DND-41 (cell line): Measurements from ENCODE around the gene ITGA8.
"Not testable (repeated sequence)": the region's sequence is repeated elsewhere in the genome, so short reads cannot be mapped to it uniquely, and the experiment has no call there.

Experiments
- ATAC-seq: fragments of 200-7000 bp; cut with Tn5 transposase; 3 replicates; pipeline ENCODE4 v1.9.1; 2021; ENCODE audit warnings: low read depth; ENCODE audit not compliant: insufficient read depth
- DNase-seq: peaks from one replicate; pipeline ENCODE4 v3.0.0-alpha.2; 2020
- H2AFZ ChIP-seq: 2 replicates; pipeline ENCODE4 v1.6.0; 2012; ENCODE audit warnings: low read depth, low read length
- H3K27ac ChIP-seq: 2 replicates; pipeline ENCODE4 v1.5.1; 2012; ENCODE audit warnings: low read length, inconsistent platforms
- H3K27me3 ChIP-seq: fragments of 200-600 bp; sonication (generic); 2 replicates; pipeline ENCODE4 v1.6.0; 2012; ENCODE audit warnings: low read length, mild to moderate bottlenecking, inconsistent platforms; ENCODE audit not compliant: insufficient read depth, poor library complexity
- H3K36me3 ChIP-seq: 2 replicates; pipeline ENCODE4 v1.5.1; 2012; ENCODE audit warnings: low read length, inconsistent platforms; ENCODE audit not compliant: insufficient read depth
- H3K4me1 ChIP-seq: 2 replicates; pipeline ENCODE4 v1.5.1; 2012; ENCODE audit warnings: mild to moderate bottlenecking, low read length; ENCODE audit not compliant: insufficient read depth
- H3K4me2 ChIP-seq: 2 replicates; pipeline ENCODE4 v1.6.0; 2012; ENCODE audit warnings: mild to moderate bottlenecking, moderate library complexity, low read length, inconsistent platforms; ENCODE audit not compliant: insufficient read depth
- H3K4me3 ChIP-seq, 2 experiments: fragments of 200-600 bp in 1 of 2; shearing (Covaris generic) in 1 of 2; 2 replicates each; pipeline ENCODE4 v1.5.1; 2012 to 2016; ENCODE audit warnings: inconsistent platforms in 2 of 2, low read length in 2 of 2, mild to moderate bottlenecking in 2 of 2, low read depth in 1 of 2, moderate library complexity in 1 of 2
- H3K79me2 ChIP-seq: 2 replicates; pipeline ENCODE4 v1.6.0; 2012; ENCODE audit warnings: low read length, inconsistent platforms; ENCODE audit not compliant: insufficient read depth
- H3K9ac ChIP-seq: 2 replicates; pipeline ENCODE4 v1.6.0; 2012; ENCODE audit warnings: low read depth, mild to moderate bottlenecking, inconsistent platforms, low read length, moderate library complexity
- H3K9me3 ChIP-seq: 2 replicates; pipeline ENCODE4 v1.5.1; 2012; ENCODE audit warnings: low read length, moderate library complexity, mild to moderate bottlenecking, inconsistent platforms; ENCODE audit not compliant: insufficient read depth, severe bottlenecking
- H4K20me1 ChIP-seq: 2 replicates; pipeline ENCODE4 v1.6.0; 2012; ENCODE audit warnings: low read length; ENCODE audit not compliant: insufficient read depth
- EZH2 ChIP-seq: IDR thresholded peaks from 3 replicates; pipeline ENCODE4 v1.6.1; 2012; ENCODE audit warnings: borderline replicate concordance, low read depth, mild to moderate bottlenecking, moderate library complexity, low read length, inconsistent platforms; ENCODE audit not compliant: severe bottlenecking
- TF ChIP-seq, protein P1 (sequence below): IDR thresholded peaks from 2 replicates; pipeline ENCODE4 v1.5.1; 2012; ENCODE audit warnings: borderline replicate concordance, low read length, moderate library complexity, mild to moderate bottlenecking; ENCODE audit not compliant: poor library complexity, severe bottlenecking; ENCODE audit errors: extremely low read depth

Gene ITGA8

DNA sequence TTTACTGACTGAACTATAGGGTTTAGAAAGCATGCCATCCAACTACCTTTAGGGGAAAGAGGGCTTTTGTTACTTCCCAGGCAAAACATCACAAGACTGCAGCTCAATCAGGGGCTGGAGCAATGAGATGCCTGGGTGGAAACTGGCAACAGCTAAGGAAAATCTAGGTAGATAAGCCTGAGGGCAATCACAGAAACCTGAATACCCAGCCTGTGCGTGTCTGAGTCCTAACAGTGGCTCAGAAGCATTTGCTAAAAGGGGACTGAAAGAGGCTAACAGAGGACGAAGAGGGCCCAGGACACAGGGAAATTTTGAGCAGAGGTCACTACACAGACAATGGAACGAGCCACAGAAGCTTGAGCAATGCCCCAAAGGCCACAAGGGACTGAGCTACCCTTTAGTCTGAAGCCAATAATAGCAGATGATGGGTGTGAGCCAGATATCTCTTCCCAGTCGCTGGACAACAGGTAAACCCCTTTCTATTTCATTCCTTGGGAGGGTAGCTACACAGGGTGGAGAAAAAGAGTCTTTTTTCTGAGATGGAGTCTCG lies 79.1 kb downstream of the ITGA8 start:
- Histone ChIP-seq H3K9me3 (no peaks in the 10 kb centered on the region), H4K20me1 (no peaks in the 10 kb centered on the region), H3K79me2 (no peaks in the 10 kb centered on the region), H3K27me3 (no peaks in the 10 kb centered on the region), H3K9ac (no peak overlapping the region), H3K4me3 (no peak overlapping the region), H3K4me2 (no peak overlapping the region), H3K27ac (no peak overlapping the region), H2AFZ (no peak overlapping the region), H3K36me3 (no peaks in the 10 kb centered on the region), H3K4me1 (no peaks in the 10 kb centered on the region)
- TF ChIP-seq EZH2 = no peak
- TF ChIP-seq, protein P1, sequence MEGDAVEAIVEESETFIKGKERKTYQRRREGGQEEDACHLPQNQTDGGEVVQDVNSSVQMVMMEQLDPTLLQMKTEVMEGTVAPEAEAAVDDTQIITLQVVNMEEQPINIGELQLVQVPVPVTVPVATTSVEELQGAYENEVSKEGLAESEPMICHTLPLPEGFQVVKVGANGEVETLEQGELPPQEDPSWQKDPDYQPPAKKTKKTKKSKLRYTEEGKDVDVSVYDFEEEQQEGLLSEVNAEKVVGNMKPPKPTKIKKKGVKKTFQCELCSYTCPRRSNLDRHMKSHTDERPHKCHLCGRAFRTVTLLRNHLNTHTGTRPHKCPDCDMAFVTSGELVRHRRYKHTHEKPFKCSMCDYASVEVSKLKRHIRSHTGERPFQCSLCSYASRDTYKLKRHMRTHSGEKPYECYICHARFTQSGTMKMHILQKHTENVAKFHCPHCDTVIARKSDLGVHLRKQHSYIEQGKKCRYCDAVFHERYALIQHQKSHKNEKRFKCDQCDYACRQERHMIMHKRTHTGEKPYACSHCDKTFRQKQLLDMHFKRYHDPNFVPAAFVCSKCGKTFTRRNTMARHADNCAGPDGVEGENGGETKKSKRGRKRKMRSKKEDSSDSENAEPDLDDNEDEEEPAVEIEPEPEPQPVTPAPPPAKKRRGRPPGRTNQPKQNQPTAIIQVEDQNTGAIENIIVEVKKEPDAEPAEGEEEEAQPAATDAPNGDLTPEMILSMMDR = no peak
- DNase-seq (no peak), ATAC-seq (no peak)

DNA sequence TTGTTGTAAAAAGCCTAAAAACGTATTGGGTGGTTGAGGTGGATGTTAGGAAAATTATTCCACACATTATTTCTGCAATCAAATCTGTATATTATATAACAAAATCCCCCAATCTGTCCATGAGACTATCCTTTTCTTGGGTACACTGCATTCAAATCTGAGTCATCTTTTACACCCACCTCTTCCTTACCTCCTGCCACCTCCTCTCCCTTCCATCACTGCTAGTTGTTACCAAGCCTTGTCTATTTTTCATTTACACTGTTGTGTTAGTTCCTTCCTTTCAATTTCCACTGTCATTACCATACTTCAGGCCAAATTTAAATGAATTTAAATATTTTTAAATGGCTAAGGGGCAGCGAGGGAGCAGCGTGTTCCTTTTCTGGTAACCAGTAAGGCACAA lies 83.3 kb downstream of the ITGA8 start:
- ATAC-seq (no peak), DNase-seq (no peak)
- H3K4me2 ChIP-seq = no peak overlapping the region
- TF ChIP-seq, protein P1 = no peak
- TF ChIP-seq EZH2 = no peak
- H2AFZ ChIP-seq = no peak overlapping the region
- no peaks in the 10 kb centered on the region for H3K27me3 ChIP-seq
- H3K36me3 ChIP-seq = no peaks in the 10 kb centered on the region
- no peaks in the 10 kb centered on the region for H3K4me1 ChIP-seq
- no peaks in the 10 kb centered on the region for H4K20me1 ChIP-seq
- H3K27ac ChIP-seq = no peak overlapping the region
- H3K4me3 ChIP-seq = no peak overlapping the region
- H3K79me2 ChIP-seq = no peaks in the 10 kb centered on the region
- H3K9me3 ChIP-seq = no peaks in the 10 kb centered on the region
- H3K9ac ChIP-seq = no peak overlapping the region

DNA sequence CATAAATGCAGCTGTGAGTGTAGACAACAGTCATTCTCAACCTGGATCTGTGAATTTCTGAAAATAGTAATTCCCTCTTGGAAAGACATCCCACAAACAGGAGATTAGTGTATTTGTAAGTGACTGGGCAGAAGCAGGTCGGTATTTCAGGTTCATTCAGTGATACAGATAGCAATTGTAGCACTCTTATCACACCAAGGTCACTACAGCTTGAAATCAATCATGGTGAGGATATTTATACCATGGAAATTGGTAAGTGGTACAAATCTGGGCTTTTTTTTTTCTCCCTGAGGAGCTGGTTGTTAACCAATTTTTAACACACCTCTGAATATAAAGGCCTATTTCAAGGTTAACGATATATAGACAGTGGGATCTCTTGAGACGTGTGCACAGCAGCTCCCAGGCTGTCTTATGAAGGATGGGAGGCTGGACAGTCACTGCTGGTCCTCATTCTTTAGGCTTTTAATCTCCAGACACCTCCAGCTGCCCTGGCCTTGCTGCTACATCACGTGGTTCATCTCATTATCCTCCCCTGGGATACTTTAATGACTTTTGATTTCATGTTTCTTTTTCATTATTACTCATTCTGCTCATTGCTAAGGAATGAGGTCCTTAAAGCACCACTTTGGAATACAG lies 87.1 kb downstream of the ITGA8 start:
- H3K4me2 ChIP-seq = no peak overlapping the region
- no peaks in the 10 kb centered on the region for H3K9me3 ChIP-seq
- DNase-seq (no peak), ATAC-seq (no peak)
- no peaks in the 10 kb centered on the region for H3K79me2 ChIP-seq
- no peak overlapping the region for H3K27ac ChIP-seq
- no peak overlapping the region for H2AFZ ChIP-seq
- no peaks in the 10 kb centered on the region for H3K27me3 ChIP-seq
- H3K4me1 ChIP-seq = no peaks in the 10 kb centered on the region
- no peaks in the 10 kb centered on the region for H3K36me3 ChIP-seq
- H3K9ac ChIP-seq = no peak overlapping the region
- TF ChIP-seq EZH2 = no peak
- no peaks in the 10 kb centered on the region for H4K20me1 ChIP-seq
- no peak overlapping the region for H3K4me3 ChIP-seq

DNA sequence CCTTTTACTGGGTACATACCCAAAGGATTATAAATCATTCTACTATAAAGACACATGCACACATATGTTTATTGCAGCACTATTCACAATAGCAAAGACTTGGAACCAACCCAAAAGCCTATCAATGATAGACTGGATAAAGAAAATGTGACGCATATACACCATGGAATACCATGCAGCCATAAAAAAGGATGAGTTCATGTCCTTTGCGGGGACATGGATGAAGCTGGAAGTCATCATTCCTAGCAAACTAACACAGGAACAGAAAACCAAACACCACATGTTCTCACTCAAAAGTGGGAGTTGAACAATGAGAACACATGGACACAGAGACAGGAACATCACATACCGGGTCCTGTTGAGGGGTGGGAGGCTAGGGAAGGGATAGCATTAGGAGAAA lies 88.5 kb downstream of the ITGA8 start:
- not testable (repeated sequence) for H3K79me2 ChIP-seq, H3K36me3 ChIP-seq

More for the DNA sequence above, 88.5 kb downstream of the ITGA8 start:
- ATAC-seq, H3K9ac ChIP-seq, H3K4me1 ChIP-seq, H3K4me3 ChIP-seq, H3K4me2 ChIP-seq, H2AFZ ChIP-seq, H4K20me1 ChIP-seq, DNase-seq, H3K27me3 ChIP-seq, H3K9me3 ChIP-seq, H3K27ac ChIP-seq: not testable (repeated sequence)
